Fibroblast of peridontal ligament (primary cell): ENCODE results near the gene VPS8.

Experiments
- DNase-seq: peaks from one replicate; pipeline ENCODE4 v3.0.0-alpha.2; 2010; ENCODE audit errors: extremely low read depth

Gene VPS8

GRCh38 chr3:184811999-184812661 is at the start of gene VPS8:
TSS of gene VPS8 (plus strand) at chr3:184812166. CDS start at chr3:184824633, 12,467 bp downstream.
- DNase-seq = peak; percentile 93

GRCh38 chr3:184764191-184764590 is 47.8 kb upstream of the VPS8 start:
- no peak for DNase-seq

DNA sequence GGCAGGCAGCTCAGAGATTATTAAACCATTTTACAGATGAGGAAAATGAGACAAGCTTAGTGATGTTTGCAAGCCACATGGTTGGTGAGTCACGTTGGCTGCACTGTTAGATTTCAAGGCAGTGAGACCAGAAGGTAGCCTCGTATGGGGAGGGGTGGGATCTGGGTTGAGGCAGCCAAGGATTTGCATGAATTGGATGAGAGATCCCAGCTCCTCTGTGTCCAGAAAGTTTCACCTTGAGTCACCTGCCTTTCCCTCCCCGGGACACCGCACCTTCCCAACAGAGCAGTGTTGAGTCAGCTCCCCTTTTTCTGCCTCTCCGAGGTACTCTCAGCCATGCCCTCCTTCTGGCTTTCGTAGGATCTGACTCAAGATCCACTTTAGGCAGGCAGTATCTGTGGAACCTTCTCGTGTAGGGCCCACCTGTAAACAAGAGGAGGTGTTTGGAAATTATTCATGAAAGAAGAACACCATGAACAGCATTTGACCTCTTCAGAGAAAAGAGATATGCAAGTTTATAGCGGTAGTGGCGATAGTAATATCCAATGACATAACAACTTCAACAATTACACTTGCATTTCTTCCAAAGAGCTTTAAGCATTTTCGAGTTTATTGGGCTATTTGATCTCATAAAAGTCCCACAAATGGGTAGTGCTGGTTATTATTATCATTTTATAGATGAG is 46.8 kb upstream of the VPS8 start:
- DNase-seq = no peak

GRCh38 chr3:184765730-184766074 is 46.3 kb upstream of the VPS8 start:
- peak; percentile 50 for DNase-seq

DNA sequence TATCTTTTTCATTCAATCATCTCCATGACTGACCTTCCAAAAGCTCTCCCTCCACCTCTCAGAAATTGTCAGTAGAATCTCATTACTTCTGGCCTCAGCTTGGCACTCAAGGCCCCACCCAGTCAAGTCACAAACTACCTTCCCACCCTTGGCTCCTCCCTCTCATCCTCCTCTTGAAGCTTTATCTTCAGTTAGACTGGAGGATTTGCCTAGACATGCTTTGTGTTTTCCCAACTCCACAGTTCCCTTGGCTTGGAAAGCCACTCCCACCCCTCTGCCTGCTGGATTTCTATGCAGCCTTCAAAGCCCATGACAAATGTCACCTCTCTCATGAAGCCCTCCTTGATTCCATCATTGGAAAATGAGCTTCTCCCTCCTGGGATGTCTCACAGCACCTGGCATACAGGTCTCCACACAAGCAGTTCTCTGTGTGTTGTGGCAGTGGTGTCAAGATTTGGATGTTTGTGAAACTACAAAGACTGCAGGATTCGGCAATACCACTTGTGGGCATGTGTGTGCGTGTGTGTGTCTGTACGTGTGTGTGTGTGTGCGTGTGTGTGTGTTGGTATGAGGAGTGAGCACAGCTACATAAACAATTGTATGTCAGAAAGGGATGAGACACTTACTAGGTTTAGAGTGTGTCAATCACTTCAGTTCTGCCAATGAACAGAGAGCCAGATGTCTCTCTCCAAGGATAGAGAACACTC is 45.3 kb upstream of the VPS8 start:
- peak; percentile 72 for DNase-seq

- no peak for DNase-seq
Measured at GRCh38 chr3:184767377-184767776, 44.6 kb upstream of the VPS8 start.

GRCh38 chr3:184769382-184770170 is 42.4 kb upstream of the VPS8 start:
- DNase-seq = no peak

GRCh38 chr3:184770541-184770940 is 41.4 kb upstream of the VPS8 start:
- DNase-seq = no peak

DNA sequence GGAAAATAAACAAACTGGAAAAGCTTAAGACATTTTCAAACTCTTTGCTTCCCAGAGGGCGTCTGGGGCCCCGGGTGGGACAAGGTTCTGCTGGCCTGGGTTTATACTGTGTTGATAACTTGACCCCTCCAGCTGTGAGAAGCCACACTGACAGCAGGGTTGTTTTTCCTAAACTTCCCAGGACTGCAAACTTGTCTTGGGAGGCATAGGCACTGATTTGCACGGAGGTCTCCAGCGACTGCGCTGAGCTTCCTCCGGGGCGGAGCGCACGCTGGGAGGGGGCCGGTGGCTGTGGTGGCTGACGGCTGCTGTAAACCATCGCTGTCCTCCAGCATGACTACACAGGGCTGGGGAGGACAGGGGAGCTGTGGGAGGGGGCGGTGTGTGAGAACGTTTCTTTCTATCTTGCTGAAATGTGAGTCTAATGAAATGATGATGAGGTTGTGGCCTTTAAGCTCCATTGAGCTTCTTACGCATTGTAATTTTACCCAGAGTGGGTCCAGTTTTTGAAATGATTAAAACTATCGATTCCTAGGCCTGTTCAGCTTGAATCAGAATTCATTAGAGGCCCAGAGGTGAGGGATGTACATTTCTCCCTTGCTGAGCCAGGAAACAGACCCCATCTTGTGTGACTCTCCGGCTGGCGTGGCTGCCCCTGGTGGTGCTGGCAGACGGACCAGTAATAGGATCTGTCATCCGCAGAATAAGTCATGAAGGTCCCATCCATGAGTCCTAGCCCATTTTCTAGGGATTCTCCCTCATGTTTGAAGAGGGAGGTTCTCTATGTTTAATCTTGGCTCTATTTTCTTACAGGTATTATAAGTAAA is 40.5 kb upstream of the VPS8 start:
- DNase-seq = no peak

- no peak for DNase-seq
Measured at GRCh38 chr3:184772667-184773272, 39.2 kb upstream of the VPS8 start.

GRCh38 chr3:184773283-184774186 is 38.4 kb upstream of the VPS8 start:
- DNase-seq = no peak

DNA sequence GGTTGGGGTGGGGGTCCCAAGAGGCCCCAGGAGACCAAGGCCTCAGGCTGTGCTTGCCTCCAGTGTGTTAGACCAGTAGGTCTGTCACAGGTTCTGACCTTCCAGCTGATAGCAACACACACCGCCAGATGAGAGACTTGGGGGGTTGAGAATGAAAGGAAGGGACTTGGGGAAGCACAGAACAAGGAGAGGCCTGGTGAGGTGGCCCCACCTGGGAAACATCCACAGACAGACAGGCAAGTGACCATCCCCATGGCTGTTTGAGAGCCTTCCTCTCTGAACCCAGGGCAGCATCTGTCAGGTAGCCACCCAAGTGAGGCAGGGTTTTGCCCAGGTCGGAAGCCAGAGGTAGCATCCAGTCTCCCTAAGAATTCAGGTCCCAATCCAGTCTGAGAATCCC is 35.0 kb upstream of the VPS8 start:
- no peak for DNase-seq

DNA sequence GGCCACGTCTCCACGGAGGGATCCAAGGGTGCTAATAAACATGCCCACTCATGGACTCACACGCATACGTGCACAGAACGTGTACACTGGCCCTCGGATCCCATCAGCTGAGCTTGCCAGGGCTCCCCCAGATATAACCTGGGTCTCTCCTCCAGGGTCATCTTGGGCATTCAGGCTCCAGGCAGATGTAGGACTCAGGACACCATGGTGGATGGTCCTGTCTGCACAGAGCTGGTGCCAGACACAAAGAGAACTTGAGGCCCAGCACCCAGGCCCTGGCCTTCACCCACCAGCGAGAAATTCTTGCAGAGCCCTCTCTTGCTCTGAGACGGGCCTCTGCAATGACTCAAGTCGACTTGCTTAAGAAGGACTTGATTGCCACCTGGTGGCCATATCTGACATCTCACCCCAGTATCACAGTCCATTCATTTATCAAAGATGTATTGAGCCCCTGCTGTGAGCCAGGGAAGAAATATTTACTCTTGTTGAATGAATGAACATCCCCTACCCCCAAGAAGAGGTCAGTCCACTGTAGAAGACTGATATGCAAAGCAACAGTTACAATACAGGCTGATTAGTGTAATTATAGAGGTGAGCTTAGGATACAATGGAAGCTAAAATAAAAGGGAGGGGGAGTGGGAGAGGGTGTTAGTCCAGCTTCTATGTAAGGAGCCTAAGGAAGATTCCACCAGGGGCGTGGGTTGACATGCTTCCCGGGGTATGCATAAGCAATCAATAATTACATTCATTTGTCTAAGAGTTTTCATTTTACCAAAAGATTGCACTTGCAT is 34.2 kb upstream of the VPS8 start:
- peak; percentile 97 for DNase-seq

DNA sequence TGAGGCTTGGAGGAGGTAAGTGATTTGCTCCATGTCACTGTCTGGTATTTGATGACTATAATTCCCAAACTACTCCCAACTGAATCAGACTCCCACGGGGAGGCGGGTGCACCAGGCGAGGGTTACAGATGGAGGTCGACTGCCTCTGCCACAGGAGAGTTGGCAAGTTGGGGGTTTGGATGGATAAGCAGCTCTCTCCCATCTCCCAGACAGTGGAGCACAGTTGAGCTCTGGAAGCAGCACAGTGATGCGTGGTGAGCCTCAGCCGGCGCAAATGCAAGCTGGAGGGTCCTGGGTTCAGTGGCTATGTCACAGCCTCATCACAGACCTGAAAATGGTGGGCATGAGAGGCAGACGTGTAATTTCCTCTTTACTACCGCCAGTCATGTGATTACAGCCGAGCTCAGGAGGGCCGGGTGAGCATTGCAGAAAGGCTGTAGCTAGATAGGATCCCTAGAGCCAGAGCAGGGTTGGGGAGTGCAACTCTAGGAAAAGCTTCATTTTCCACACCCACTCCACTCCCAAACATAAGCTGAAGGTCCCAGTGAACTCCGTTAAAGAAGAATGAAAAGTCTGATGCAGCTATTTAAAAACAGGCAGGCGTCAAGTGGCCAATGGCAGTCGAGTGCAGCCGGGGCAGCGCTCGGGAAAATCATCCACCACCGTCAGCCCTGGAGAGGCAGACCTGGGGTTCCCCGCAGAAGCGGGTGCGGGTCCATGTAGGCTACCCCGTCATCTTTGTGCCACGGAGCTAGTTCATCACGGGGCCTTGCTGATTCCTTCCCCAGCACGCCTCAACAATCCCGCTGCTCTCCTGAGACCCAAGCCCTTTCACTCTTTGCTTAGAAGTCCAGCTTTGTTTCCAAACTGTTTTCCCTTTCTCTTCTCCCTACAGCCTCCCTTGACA is 33.3 kb upstream of the VPS8 start:
- no peak for DNase-seq

DNA sequence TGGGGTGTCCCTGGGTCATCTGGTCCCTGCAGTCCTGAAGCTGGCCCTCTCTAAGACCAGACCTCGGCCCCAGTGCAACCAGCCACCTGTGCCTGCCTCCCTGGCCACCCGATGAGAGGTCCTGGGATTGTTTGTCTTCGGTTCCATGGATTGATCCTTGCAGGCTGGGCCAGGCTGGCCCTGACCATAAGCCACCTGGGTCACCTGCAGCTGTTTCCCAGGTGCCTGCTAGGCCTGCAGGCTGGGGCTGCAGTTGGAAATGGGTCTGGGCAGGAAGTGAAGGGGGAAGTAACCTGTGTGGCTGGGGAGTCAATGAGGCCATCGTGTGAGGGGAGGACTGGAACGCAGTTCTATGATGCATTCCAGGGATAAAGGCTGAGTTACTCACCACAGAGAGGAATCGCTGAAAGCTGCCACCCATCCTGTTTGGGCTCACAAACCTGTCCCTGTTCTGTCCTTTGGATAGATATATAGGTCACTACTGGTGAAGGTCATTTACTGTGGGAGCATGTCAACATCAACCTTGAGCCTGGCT is 30.9 kb upstream of the VPS8 start:
- DNase-seq = no peak

- DNase-seq = peak; percentile 67
Measured at GRCh38 chr3:184781801-184782200, 30.2 kb upstream of the VPS8 start.

- no peak for DNase-seq
Measured at GRCh38 chr3:184783319-184783718, 28.6 kb upstream of the VPS8 start.
